Smooth muscle cell (in vitro differentiated cells): ENCODE measurements around the gene TNXB. TPM values are rescaled to one million over a fixed set of nuclear protein-coding genes. Genes with fewer than 3 reads are reported as not detected.
"Not testable (repeated sequence)": the region's sequence is repeated elsewhere in the genome, so short reads cannot be mapped to it uniquely, and the experiment has no call there.

ENCODE experiments used
- DNase-seq: peaks from one replicate; lab custom pipeline; 2025; ENCODE audit not compliant: unreplicated experiment; lab: John Stamatoyannopoulos, UW
- H2AFZ ChIP-seq: fragments of 200-600 bp; sonication (generic); 2 replicates; pipeline ENCODE4 v1.6.0; 2016; ENCODE audit warnings: antibody characterized with exemption, low read depth, mild to moderate bottlenecking
- H3F3A ChIP-seq: fragments of 200-600 bp; sonication (generic); 2 replicates; pipeline ENCODE4 v1.6.0; 2017; ENCODE audit warnings: antibody characterized with exemption, low read depth
- H3K27ac ChIP-seq: fragments of 200-600 bp; sonication (generic); 2 replicates; pipeline ENCODE4 v1.5.1; 2016; ENCODE audit warnings: low read depth, mild to moderate bottlenecking
- H3K27me3 ChIP-seq: fragments of 200-600 bp; sonication (generic); 2 replicates; pipeline ENCODE4 v1.6.1; 2016; ENCODE audit warnings: low read depth, mild to moderate bottlenecking
- H3K36me3 ChIP-seq: fragments of 200-600 bp; sonication (generic); 2 replicates; pipeline ENCODE4 v1.5.1; 2016; ENCODE audit warnings: low read depth
- H3K4me1 ChIP-seq: fragments of 200-600 bp; sonication (generic); 2 replicates; pipeline ENCODE4 v1.5.1; 2016; ENCODE audit warnings: low read depth
- H3K4me2 ChIP-seq: fragments of 200-600 bp; sonication (generic); 2 replicates; pipeline ENCODE4 v1.6.0; 2016; ENCODE audit warnings: mild to moderate bottlenecking
- H3K4me3 ChIP-seq: fragments of 200-600 bp; sonication (generic); 2 replicates; pipeline ENCODE4 v1.5.1; 2016; ENCODE audit warnings: mild to moderate bottlenecking
- H3K79me2 ChIP-seq: fragments of 200-600 bp; sonication (generic); 2 replicates; pipeline ENCODE4 v1.6.0; 2016; ENCODE audit warnings: low read depth, mild to moderate bottlenecking
- H3K9ac ChIP-seq: fragments of 200-600 bp; sonication (generic); 2 replicates; pipeline ENCODE4 v1.6.0; 2016; ENCODE audit warnings: low read depth
- H3K9me3 ChIP-seq: fragments of 200-600 bp; sonication (generic); replicated peaks from 2 replicates; pipeline ENCODE4 v1.5.1; 2016; ENCODE audit warnings: low read depth
- H4K20me1 ChIP-seq: fragments of 200-600 bp; sonication (generic); 2 replicates; pipeline ENCODE4 v1.6.0; 2016; ENCODE audit warnings: low read depth
- WGBS: methylation state at CpG from one replicate; pipeline ENCODE4 v1.1.7; 2016; ENCODE audit warnings: low lambda C conversion rate; 5-methylcytosine and 5-hydroxymethylcytosine counted together
- polyA plus RNA-seq: library from polyadenylated mRNA; unstranded; fragments of >200 nt; fragmentation: Nextera tagmentation; extraction: Ambion mirVana; gene quantifications from 2 replicates; pipeline ENCODE4 v1.2.1, GENCODE V29; 2016
- total RNA-seq: library from RNA; depleted of rRNA; stranded (reverse); fragments of >200 nt; gene quantifications from 2 replicates; pipeline ENCODE4 v1.2.3, GENCODE V29; 2014

Gene TNXB
- total and polyA plus RNA-seq, 2 experiments from 2014 or later, result 1.1 TPM

GRCh38 chr6:32039321-32040274 is 69.5 kb downstream of the TNXB start:
- H3K4me1 ChIP-seq, H2AFZ ChIP-seq, H3K9me3 ChIP-seq, H3K4me2 ChIP-seq, H3K9ac ChIP-seq, H3K79me2 ChIP-seq, H3K27ac ChIP-seq, H4K20me1 ChIP-seq, H3K36me3 ChIP-seq, H3K4me3 ChIP-seq, H3F3A ChIP-seq, DNase-seq, H3K27me3 ChIP-seq: not testable (repeated sequence)
- WGBS, result 86% methylated on average over 24 of the region's 24 CpGs

- not testable (repeated sequence) for H3K9ac ChIP-seq, H3K27ac ChIP-seq, H3K9me3 ChIP-seq, H3K4me2 ChIP-seq, H3K27me3 ChIP-seq, H3K36me3 ChIP-seq, DNase-seq, H2AFZ ChIP-seq, H3K4me1 ChIP-seq, H3K4me3 ChIP-seq, H3F3A ChIP-seq, H3K79me2 ChIP-seq, H4K20me1 ChIP-seq
- 100% methylated on average over 1 of the region's 5 CpGs for WGBS
Measured at GRCh38 chr6:32038878-32039277, 70.3 kb downstream of the TNXB start.

GRCh38 chr6:32037598-32038524 is 71.3 kb downstream of the TNXB start, which contains the start of gene CYP21A2:
Gene CYP21A2 (plus strand): TSS chr6:32038415. CDS start chr6:32038423, 8 bp downstream.
- not testable (repeated sequence) for H2AFZ ChIP-seq, H3F3A ChIP-seq, H3K27me3 ChIP-seq, H3K9me3 ChIP-seq, H3K4me1 ChIP-seq, H3K4me3 ChIP-seq, H3K9ac ChIP-seq, DNase-seq, H3K4me2 ChIP-seq, H3K36me3 ChIP-seq, H3K27ac ChIP-seq, H3K79me2 ChIP-seq, H4K20me1 ChIP-seq
- 89% methylated on average over 8 of the region's 19 CpGs for WGBS

GRCh38 chr6:32037136-32037535 is 72.0 kb downstream of the TNXB start:
- 92% methylated on average over 4 of the region's 5 CpGs for WGBS
- H3K36me3 ChIP-seq, H3K27ac ChIP-seq: not testable (repeated sequence)

GRCh38 chr6:32035283-32036013 is 73.7 kb downstream of the TNXB start:
- not testable (repeated sequence) for H2AFZ ChIP-seq, H3K27me3 ChIP-seq, H3K4me1 ChIP-seq, H4K20me1 ChIP-seq, H3K4me2 ChIP-seq, H3K4me3 ChIP-seq, H3K9ac ChIP-seq, H3K9me3 ChIP-seq, H3K36me3 ChIP-seq, H3K79me2 ChIP-seq, H3F3A ChIP-seq, H3K27ac ChIP-seq, DNase-seq
- no CpG with 5 or more reads among the region's 16 CpGs for WGBS

More at GRCh38 chr6:32037136-32037535, 72.0 kb downstream of the TNXB start:
- not testable (repeated sequence) for DNase-seq, H4K20me1 ChIP-seq, H3K4me1 ChIP-seq, H3K79me2 ChIP-seq, H3K4me3 ChIP-seq, H3K4me2 ChIP-seq, H3K9ac ChIP-seq, H3K9me3 ChIP-seq, H2AFZ ChIP-seq, H3F3A ChIP-seq, H3K27me3 ChIP-seq

GRCh38 chr6:32029553-32029952 is 79.6 kb downstream of the TNXB start:
- H3K9me3 ChIP-seq, H2AFZ ChIP-seq, H3K27ac ChIP-seq, H3F3A ChIP-seq, DNase-seq, H3K27me3 ChIP-seq, H3K4me3 ChIP-seq, H3K4me1 ChIP-seq, H3K4me2 ChIP-seq, H3K36me3 ChIP-seq, H4K20me1 ChIP-seq, H3K9ac ChIP-seq, H3K79me2 ChIP-seq: not testable (repeated sequence)
- 97% methylated on average over 6 of the region's 14 CpGs for WGBS

GRCh38 chr6:32028631-32029030 is 80.5 kb downstream of the TNXB start:
- H3K4me2 ChIP-seq, H3K4me3 ChIP-seq, H3K9me3 ChIP-seq, H4K20me1 ChIP-seq, H3K9ac ChIP-seq, H3K27ac ChIP-seq, H3K36me3 ChIP-seq, H3K27me3 ChIP-seq, H2AFZ ChIP-seq, DNase-seq, H3K4me1 ChIP-seq, H3K79me2 ChIP-seq, H3F3A ChIP-seq: not testable (repeated sequence)
- 89% methylated on average over 7 of the region's 10 CpGs for WGBS
